GM18499 (cell line): Measurements from ENCODE around the gene RBM19.

ENCODE experiments used
- ATAC-seq: cut with Tn5 transposase; IDR thresholded peaks from one replicate; pipeline ENCODE4 v1.9.1; 2021; ENCODE audit warnings: moderate number of reproducible peaks; ENCODE audit not compliant: insufficient read depth, unreplicated experiment

RBM19 gene

GRCh38 chr12:113794774-113795173, 171.4 kb downstream of the RBM19 start:
- no peak for ATAC-seq

- no peak for ATAC-seq
These were observed 172.9 kb downstream of the RBM19 start for GRCh38 chr12:113793250-113793649.

- no peak for ATAC-seq
These were observed 173.7 kb downstream of the RBM19 start for GRCh38 chr12:113792450-113792849.

- ATAC-seq = no peak
These were observed 177.9 kb downstream of the RBM19 start for GRCh38 chr12:113788020-113788856.

DNA sequence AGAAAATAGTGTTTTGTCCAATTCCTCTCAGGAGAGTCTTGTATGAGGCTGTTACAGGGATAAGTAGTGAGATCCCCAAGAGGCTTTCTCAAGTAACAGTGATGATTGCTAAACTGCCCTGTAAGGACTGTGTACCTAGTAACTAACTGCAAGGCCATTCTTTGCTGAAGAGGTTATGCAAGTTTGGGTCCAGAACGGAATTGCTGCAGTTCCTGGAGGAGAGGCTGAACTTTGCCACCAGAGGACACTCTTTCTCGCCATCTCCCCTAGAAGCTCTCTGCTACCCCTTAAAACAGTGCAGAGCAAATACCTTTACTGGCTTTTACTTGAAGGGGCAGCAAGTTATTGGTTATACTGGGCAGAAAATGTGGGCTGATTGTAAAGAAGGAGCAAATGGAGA, 180.0 kb downstream of the RBM19 start:
- ATAC-seq = no peak

DNA sequence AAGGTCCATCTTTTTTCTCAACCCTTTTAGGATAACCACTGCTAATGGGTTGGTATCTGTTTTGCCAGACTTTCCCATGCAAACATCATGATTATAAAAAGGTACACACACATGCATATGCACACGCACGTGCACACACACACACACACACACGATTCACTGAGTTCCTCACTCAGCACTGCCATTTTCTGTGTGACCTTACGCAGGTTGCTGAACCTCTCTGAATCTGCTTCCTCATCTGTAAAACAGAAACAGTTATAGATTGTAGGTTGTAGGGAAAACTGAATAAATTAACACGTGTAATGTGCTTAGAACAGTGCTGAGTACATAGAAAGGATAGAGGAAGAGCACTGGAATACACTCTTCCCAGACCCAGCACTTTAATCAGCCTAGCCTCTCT, 182.3 kb downstream of the RBM19 start:
- no peak for ATAC-seq

DNA sequence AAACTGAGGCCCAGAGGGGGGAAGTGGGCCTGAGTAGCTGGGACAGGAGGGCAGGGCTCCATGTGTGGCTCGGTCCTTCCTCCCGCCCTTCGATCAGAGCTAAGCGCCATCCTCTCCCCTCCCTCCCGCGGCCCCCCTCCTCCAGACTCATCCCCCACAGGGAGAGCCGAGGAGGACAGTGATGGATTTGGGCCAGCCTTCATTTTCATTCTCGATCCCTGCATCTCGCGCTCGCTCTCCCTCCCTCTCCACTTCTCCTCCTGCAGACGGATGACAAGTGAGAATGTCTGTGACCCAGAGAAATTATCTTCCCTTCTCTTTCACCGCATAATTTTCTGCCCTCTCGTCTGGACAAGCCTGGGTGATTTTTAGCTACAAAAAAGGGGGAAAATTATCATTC, 183.3 kb downstream of the RBM19 start:
- no peak for ATAC-seq

DNA sequence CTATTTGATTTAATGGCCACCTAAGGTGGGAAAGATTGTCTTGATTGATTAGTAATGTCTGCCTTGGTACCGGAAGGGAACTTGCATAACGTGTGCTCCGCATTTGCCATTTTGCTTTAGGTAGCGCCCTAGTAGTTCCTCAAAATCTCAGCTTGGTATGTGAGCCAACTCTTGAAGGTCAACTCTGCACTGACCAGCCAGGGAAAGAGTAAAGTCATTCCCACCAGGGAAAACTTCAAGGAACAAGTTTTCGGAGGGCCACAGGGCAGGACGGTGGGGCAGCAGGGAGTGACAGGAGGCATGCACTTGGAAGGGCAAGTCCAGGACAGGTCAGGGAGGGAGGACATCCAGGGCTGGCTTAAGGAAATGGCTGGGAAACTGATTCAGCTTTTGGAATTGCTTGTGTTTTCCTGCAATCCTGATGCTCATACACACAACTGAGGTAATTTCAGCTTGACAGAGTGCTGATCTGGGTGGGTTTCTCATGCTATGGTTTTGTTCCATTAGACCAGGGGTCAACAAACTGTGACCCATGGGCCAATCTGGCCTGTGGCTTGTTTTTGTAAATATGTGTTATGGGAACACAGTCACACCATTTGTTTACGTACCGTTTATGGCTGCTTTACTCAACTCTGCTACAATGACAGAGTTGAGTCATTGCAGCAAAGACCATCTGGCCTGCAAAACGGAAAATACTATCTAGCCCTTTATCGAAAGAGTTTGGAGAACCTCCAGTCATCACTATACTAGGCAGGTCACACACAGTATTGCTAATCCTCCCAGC, 184.5 kb downstream of the RBM19 start:
- ATAC-seq = no peak

- no peak for ATAC-seq
These were observed 186.4 kb downstream of the RBM19 start for GRCh38 chr12:113779774-113780173.

GRCh38 chr12:113778432-113779132, 187.5 kb downstream of the RBM19 start:
- no peak for ATAC-seq

GRCh38 chr12:113777751-113778150, 188.4 kb downstream of the RBM19 start:
- no peak for ATAC-seq

DNA sequence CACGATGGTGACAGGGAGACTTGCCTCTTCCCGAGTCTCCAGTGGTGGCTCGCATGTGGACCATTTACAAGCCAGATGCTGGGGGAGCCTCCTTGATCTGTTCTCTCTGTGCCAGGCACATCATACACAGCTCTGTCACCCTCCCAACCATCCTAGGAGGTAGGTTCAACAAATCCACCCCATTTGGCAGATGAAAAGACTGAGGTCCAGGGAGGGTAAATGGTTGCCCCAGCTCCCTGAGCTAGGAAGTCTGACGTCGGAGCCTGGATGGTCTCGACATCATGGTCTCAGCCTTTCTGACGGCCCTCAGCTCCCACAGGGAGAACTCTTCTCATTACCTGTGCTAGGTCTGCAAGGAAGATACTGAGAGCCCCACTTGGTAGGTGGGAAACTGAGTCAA, 189.6 kb downstream of the RBM19 start:
- no peak for ATAC-seq

- ATAC-seq = no peak
These were observed 191.6 kb downstream of the RBM19 start for GRCh38 chr12:113774526-113774925.

DNA sequence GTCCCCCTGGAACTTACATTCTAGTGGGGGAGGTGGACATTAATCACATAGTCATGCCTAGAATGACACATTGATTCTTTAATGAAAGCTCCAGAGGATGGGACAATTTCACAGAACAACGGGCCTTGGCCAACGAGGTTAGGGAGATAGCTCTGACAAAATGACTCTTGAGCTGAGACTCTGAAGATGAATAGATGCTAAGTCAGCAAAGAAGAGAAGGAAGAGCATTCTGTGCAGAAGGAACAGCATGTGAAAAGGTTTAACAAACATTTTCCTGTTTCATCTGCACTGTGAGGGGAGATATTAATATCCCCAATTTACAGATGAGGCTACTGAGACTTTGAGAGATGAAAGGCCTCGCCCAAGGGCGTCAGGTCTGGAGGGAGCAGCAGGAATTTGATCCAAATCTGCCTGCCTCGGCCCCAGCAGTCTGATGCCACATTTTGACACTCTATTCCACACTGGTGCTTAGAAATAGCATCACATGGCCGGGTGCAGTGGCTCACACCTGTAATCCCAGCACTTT, 193.6 kb downstream of the RBM19 start:
- no peak for ATAC-seq

- ATAC-seq = no peak
These were observed 195.7 kb downstream of the RBM19 start for GRCh38 chr12:113770389-113770865.

DNA sequence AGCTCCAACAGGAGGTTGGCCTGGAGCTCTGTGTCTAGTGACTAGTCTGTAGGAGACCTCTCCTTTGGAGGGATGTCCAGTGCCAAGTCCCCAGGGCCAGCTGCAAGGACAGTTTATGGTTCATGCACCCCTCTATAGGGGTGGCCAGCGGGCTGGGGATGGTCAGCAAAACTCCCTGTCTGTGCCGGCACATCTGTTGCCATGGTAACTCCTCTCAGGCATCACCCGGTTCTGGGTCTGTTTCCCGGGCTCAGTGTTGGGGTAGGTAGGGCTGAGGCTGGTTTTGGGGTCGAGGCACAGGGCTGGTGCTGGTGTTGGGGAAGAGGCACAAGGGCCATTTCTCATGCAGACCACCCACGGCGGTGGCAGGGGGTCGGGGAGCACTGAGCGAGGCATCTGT, 196.8 kb downstream of the RBM19 start:
- no peak for ATAC-seq

- ATAC-seq = no peak
These were observed 197.3 kb downstream of the RBM19 start for GRCh38 chr12:113768850-113769249.

DNA sequence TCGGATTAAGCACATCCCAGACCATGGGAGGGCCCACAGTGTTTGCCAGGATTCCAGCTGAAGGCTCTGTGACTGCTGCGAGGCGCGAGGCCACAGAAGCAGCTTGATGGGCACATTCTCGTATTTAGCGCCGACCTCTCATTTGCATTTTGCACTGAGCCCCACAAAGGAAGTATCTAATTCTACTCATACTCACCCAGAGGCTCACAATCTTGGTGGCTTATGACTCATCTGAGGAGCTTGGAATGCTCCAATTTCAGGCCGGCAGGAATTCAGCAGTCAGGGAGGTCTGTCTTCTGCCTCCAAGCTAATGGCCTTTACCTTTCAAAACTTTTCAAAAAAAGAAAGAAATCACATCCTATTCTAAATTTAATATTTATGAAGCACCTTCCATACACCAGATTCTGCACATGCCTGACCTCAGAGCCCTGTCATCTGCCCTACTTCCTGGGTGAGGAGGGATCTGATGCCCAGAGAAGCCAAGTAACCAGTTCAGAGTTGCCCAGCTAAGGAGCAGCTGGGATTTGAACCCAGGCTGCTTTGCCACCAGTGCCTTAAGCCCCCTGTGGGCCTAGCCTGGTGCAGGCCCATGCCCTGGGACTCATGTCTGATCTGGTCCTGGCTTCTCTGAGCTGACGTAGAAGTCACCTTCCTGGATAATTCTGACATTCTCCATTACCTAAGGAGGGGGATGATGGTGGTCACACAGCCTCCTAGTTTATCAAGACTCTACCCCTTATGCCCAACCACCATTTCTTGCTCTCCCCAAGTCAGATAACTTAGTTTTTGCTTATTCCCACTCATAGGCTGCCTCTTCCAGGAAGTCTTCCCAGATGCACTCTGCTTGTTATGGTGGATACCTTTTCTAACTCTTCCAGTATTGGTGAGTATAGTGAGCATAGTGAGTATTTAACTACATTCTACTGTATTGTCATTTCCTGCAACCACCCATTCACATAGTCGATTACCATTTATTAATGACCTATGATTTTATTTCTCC, 198.9 kb downstream of the RBM19 start:
- no peak for ATAC-seq
